Smooth muscle cell (in vitro differentiated cells): ENCODE measurements around the gene ZNF620. TPM values are rescaled to one million over a fixed set of nuclear protein-coding genes. Genes with fewer than 3 reads are reported as not detected.

Source experiments
- polyA plus RNA-seq: library from polyadenylated mRNA; unstranded; fragments of >200 nt; fragmentation: Nextera tagmentation; extraction: Ambion mirVana; gene quantifications from 2 replicates; pipeline ENCODE4 v1.2.1, GENCODE V29; 2016
- small RNA-seq: library from RNA; depleted of rRNA; stranded (forward); fragments of <200 nt; gene quantifications from one replicate; pipeline ENCODE3, GENCODE V24; 2014
- total RNA-seq: library from RNA; depleted of rRNA; stranded (reverse); fragments of >200 nt; gene quantifications from 2 replicates; pipeline ENCODE4 v1.2.3, GENCODE V29; 2014

The ZNF620 gene
- total and polyA plus RNA-seq, 2 experiments from 2014 or later, result 0.58 to 0.63 TPM

Small RNA genes lying within 50 kb of the gene (small RNA-seq; reads per million reads assigned to genes)
- 0.08 reads per million for gene RNU5B-2P

Other genes starting within 250 kb of the ZNF620 start
- gene EIF1B, start 196.3 kb upstream of the ZNF620 start, total RNA-seq, result 36.9 and 46.8 TPM in 2 replicates
- 87.7 and 91.7 TPM in 2 replicates for gene EIF1B, start 196.3 kb upstream of the ZNF620 start, polyA plus RNA-seq
- gene ENTPD3, start 118.9 kb upstream of the ZNF620 start, total RNA-seq, result 2.8 and 4.0 TPM in 2 replicates
- gene ENTPD3, start 118.9 kb upstream of the ZNF620 start, polyA plus RNA-seq, result 1.5 and 3.9 TPM in 2 replicates
- gene RPL14, start 48.7 kb upstream of the ZNF620 start, total RNA-seq, result 381 and 396 TPM in 2 replicates
- 402 and 403 TPM in 2 replicates for gene RPL14, start 48.7 kb upstream of the ZNF620 start, polyA plus RNA-seq
- 2.5 and 2.7 TPM in 2 replicates for gene ZNF619, start 28.9 kb upstream of the ZNF620 start, total RNA-seq
- gene ZNF619, start 28.9 kb upstream of the ZNF620 start, polyA plus RNA-seq, result 0.70 and 1.1 TPM in 2 replicates
- 18.3 and 20.3 TPM in 2 replicates for gene ZNF621, start 18.9 kb downstream of the ZNF620 start, total RNA-seq
- gene ZNF621, start 18.9 kb downstream of the ZNF620 start, polyA plus RNA-seq, result 3.4 and 5.9 TPM in 2 replicates